K562 (cell line): ENCODE data around the gene CGA. TPM values are rescaled to one million over a fixed set of nuclear protein-coding genes. Genes with fewer than 3 reads are reported as not detected.

ENCODE experiments used
- DACH1 ChIP-seq: fragments of 450-650 bp; IDR thresholded peaks from 2 replicates; pipeline ENCODE4 v1.6.1; 2018; ENCODE audit not compliant: partially characterized antibody
- HINFP ChIP-seq: fragments of 450-650 bp; conservative IDR thresholded peaks from 2 replicates; pipeline ENCODE4 v1.6.1; 2016; ENCODE audit warnings: missing genetic modification characterization, low read depth, mild to moderate bottlenecking, control low read depth, missing compliant biosample characterization
- MECOM ChIP-seq: fragments of 250-450 bp; sonication (Bioruptor Pico); IDR thresholded peaks from 2 replicates; pipeline ENCODE4 v1.8.0; 2022; ENCODE audit warnings: inconsistent platforms
- MIER1 ChIP-seq: fragments of 450-650 bp; IDR thresholded peaks from 2 replicates; pipeline ENCODE4 v1.6.1; 2016; ENCODE audit warnings: antibody characterized with exemption, mild to moderate bottlenecking, low read depth
- MXI1 ChIP-seq: IDR thresholded peaks from 2 replicates; pipeline ENCODE4 v1.6.1; 2011; ENCODE audit warnings: low read depth, mild to moderate bottlenecking, improper control_type of control experiment, low read length
- NONO ChIP-seq, 2 experiments: fragments of 200-400 bp in 1 of 2; fragments of 450-650 bp in 1 of 2; formaldehyde crosslinking in 1 of 2; IDR thresholded peaks; 2 replicates each; pipeline ENCODE4 v1.6.1; 2017; ENCODE audit warnings: low read depth in 2 of 2, mild to moderate bottlenecking in 2 of 2, moderate library complexity in 2 of 2, low read length in 1 of 2
- PREB ChIP-seq: sonication (generic); formaldehyde crosslinking; IDR thresholded peaks from 2 replicates; pipeline ENCODE4 v1.8.1; 2023; ENCODE audit warnings: mild to moderate bottlenecking, missing genetic modification reagents
- TFAP4 ChIP-seq: sonication (generic); formaldehyde crosslinking; IDR thresholded peaks from 2 replicates; pipeline ENCODE4 v1.8.0; 2022; ENCODE audit warnings: missing genetic modification reagents, mild to moderate bottlenecking, moderate library complexity, borderline replicate concordance
- ZBTB40 ChIP-seq, 2 experiments: fragments of 450-650 bp in 1 of 2; sonication (generic) in 1 of 2; formaldehyde crosslinking in 1 of 2; IDR thresholded peaks; 2 replicates each; pipeline versions ENCODE4 v1.7.1 to v1.9.0; 2016 to 2022; ENCODE audit warnings: inconsistent platforms in 1 of 2, mild to moderate bottlenecking in 1 of 2, missing genetic modification reagents in 1 of 2
- ZNF41 ChIP-seq: fragments of 250-450 bp; sonication (Bioruptor Pico); conservative IDR thresholded peaks from 2 replicates; pipeline ENCODE4 v1.4.0; 2020; ENCODE audit warnings: mild to moderate bottlenecking
- ZNF511 ChIP-seq: sonication (generic); formaldehyde crosslinking; IDR thresholded peaks from 2 replicates; pipeline ENCODE4 v1.8.0; 2022; ENCODE audit warnings: mild to moderate bottlenecking, missing genetic modification reagents
- ZNF583 ChIP-seq: fragments of 250-450 bp; sonication (Bioruptor Pico); IDR thresholded peaks from 2 replicates; pipeline ENCODE4 v1.4.0; 2020
- ZNF695 ChIP-seq: fragments of 450-650 bp; formaldehyde crosslinking; IDR thresholded peaks from 2 replicates; pipeline ENCODE4 v1.4.0; 2020; ENCODE audit warnings: mild to moderate bottlenecking, moderate library complexity
- ZNF785 ChIP-seq: fragments of 250-450 bp; sonication (Bioruptor Pico); IDR thresholded peaks from 2 replicates; pipeline ENCODE4 v1.4.0; 2020; ENCODE audit warnings: mild to moderate bottlenecking
- polyA plus RNA-seq, 8 experiments: library from polyadenylated mRNA; depleted of rRNA in 4 of 8; stranded (reverse) in 5 of 8; unstranded in 3 of 8; fragments of >200 nt; fragmentation: Nextera tagmentation in 2 of 8; fragmentation: Illumina TruSeq in 1 of 8; extraction: Ambion mirVana in 2 of 8; extraction: Trizol in 1 of 8; gene quantifications; 2 replicates each; pipeline versions ENCODE4 v1.2.1 to v1.2.3, GENCODE V29; 2011 to 2014; ENCODE audit warnings: inconsistent platforms in 1 of 8, missing spikeins in 1 of 8
- total RNA-seq, 7 experiments: library from RNA; depleted of rRNA in 6 of 7; stranded (reverse); fragments of >200 nt in 6 of 7; fragmentation: Illumina TruSeq in 2 of 7; extraction: Trizol in 2 of 7; gene quantifications; 2 replicates each; pipeline versions ENCODE4 v1.2.1 to v1.2.3, GENCODE V29; 2011 to 2021; ENCODE audit warnings: low replicate concordance in 1 of 7

The CGA gene
- total and polyA plus RNA-seq, 9 of the 15 experiments (the other 6 are each of a cell fraction or from before 2014, with no cell fraction given): 0.13 to 0.24 TPM; not detected in 7

- TF ChIP-seq ZBTB40 (IDR thresholded peaks at IDR 0.05) (no peak), ZBTB40 (CRISPR knock-in tag; IDR thresholded peaks at IDR 0.05) (no peak), MXI1 (no peak), ZNF583 (no peak), ZNF785 (CRISPR knock-in tag) (no peak), HINFP (tag) (no peak), MECOM (CRISPR knock-in tag) (no peak), TFAP4 (CRISPR knock-in tag) (no peak), NONO (IDR thresholded peaks at IDR 0.05; ENCODE audit: low read depth in 2 of 2, low read length in 1 of 2) (no peak), ZNF41 (no peak), ZNF695 (CRISPR knock-in tag) (no peak), MIER1 (no peak), DACH1 (no peak), PREB (CRISPR knock-in tag) (no peak), ZNF511 (no peak)
Measured at GRCh38 chr6:87053312-87053711, 41.6 kb downstream of the CGA start (continued).
